Stimulated activated memory B cell treated with anti-CD40 and anti-IgM and Interleukin-4, amounts not matched to agents 10 μg/mL and 1 μg/mL and 100 μg/mL, for 72 hours (primary cell): ENCODE data around the gene KIAA0232.

Experiments
- ATAC-seq: fragments of 150-1000 bp; cut with Tn5 transposase; 2 replicates; pipeline ENCODE4 v1.10.0; 2021
- H3K27ac Mint-ChIP-seq: one replicate; pipeline ENCODE4 v1.8.0; 2022; ENCODE audit warnings: mild to moderate bottlenecking, mixed read lengths
- H3K27me3 Mint-ChIP-seq: one replicate; pipeline ENCODE4 v1.8.0; 2022; ENCODE audit warnings: mixed read lengths
- H3K36me3 Mint-ChIP-seq: one replicate; pipeline ENCODE4 v1.8.0; 2022; ENCODE audit warnings: mixed read lengths
- H3K4me1 Mint-ChIP-seq: one replicate; pipeline ENCODE4 v1.8.0; 2022; ENCODE audit warnings: mixed read lengths
- H3K4me3 Mint-ChIP-seq: one replicate; pipeline ENCODE4 v1.8.0; 2022; ENCODE audit warnings: mild to moderate bottlenecking, moderate library complexity, mixed read lengths
- H3K9me3 Mint-ChIP-seq: one replicate; pipeline ENCODE4 v1.8.0; 2022; ENCODE audit warnings: mixed read lengths

The KIAA0232 gene

GRCh38 chr4:6918338-6918737 lies 135.8 kb downstream of the KIAA0232 start:
- no peak for ATAC-seq

GRCh38 chr4:6920171-6920570 lies 137.6 kb downstream of the KIAA0232 start:
- peak overlapping the region; percentile 37 for H3K27ac Mint-ChIP-seq
- H3K4me3 Mint-ChIP-seq, result no peak overlapping the region
- ATAC-seq, result no peak
- H3K27me3 Mint-ChIP-seq, result no peaks in the 10 kb centered on the region
- peaks cover 28% of the 10 kb centered on the region for H3K36me3 Mint-ChIP-seq
- peaks cover 60% of the 10 kb centered on the region for H3K4me1 Mint-ChIP-seq
- H3K9me3 Mint-ChIP-seq, result no peaks in the 10 kb centered on the region

More at GRCh38 chr4:6918338-6918737, 135.8 kb downstream of the KIAA0232 start:
- no peaks in the 10 kb centered on the region for H3K27me3 Mint-ChIP-seq
- H3K36me3 Mint-ChIP-seq, result peaks cover 9% of the 10 kb centered on the region
- H3K4me1 Mint-ChIP-seq, result peaks cover 53% of the 10 kb centered on the region
- H3K4me3 Mint-ChIP-seq, result no peak overlapping the region
- no peaks in the 10 kb centered on the region for H3K9me3 Mint-ChIP-seq
- H3K27ac Mint-ChIP-seq, result peak overlapping the region; percentile 82

DNA sequence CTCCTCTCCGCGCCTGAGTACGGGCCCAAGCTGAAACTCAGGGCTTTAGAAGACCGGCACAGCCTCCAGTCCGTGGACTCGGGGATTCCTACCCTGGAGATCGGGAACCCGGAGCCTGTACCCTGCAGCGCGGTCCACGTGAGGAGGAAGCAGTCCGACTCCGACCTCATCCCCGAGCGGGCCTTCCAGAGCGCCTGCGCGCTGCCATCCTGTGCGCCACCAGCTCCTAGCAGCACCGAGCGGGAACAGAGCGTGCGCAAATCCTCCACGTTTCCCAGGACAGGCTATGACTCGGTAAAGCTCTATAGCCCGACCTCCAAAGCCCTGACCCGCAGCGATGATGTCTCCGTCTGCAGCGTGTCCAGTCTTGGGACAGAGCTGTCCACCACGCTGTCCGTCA lies 141.0 kb downstream of the KIAA0232 start:
- Mint-ChIP-seq H3K4me3 (no peak overlapping the region), H3K4me1 (peaks cover 55% of the 10 kb centered on the region), H3K36me3 (peaks cover 45% of the 10 kb centered on the region), H3K27ac (no peak overlapping the region), H3K9me3 (no peaks in the 10 kb centered on the region), H3K27me3 (no peaks in the 10 kb centered on the region)
- no peak for ATAC-seq

GRCh38 chr4:6924361-6924779 lies 141.8 kb downstream of the KIAA0232 start:
- Mint-ChIP-seq H3K4me3 (no peak overlapping the region), H3K27me3 (no peaks in the 10 kb centered on the region), H3K36me3 (peaks cover 50% of the 10 kb centered on the region), H3K4me1 (peaks cover 55% of the 10 kb centered on the region), H3K27ac (no peak overlapping the region), H3K9me3 (no peaks in the 10 kb centered on the region)
- ATAC-seq, result no peak

DNA sequence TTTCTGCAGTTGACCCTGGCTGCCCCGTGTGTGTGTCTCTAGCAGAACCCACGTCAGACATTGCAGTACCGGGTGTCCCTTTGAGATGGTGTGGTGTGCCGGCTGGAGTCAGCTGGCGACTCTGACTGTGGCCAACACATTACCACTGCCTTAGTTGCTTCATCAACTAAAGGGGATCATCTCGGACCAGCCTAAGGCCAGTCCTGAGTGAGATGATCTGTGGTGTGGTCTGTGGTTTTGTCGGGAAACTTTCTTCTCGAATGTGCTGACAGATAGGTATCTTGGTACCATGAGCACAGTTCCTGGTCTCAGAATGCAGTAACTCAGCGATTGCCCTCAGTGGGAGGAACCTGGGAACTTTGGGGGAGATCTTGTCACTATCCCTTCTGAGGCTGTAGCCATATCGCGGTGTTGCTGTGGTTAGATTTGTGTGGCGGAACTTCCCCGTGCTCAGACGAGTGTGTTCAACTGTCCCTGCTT lies 142.9 kb downstream of the KIAA0232 start:
- H3K27me3 Mint-ChIP-seq, result no peaks in the 10 kb centered on the region
- ATAC-seq, result peak; percentile 70
- H3K36me3 Mint-ChIP-seq, result peaks cover 57% of the 10 kb centered on the region
- peak overlapping the region; percentile 17 for H3K27ac Mint-ChIP-seq
- peaks cover 50% of the 10 kb centered on the region for H3K4me1 Mint-ChIP-seq
- no peak overlapping the region for H3K4me3 Mint-ChIP-seq
- H3K9me3 Mint-ChIP-seq, result no peaks in the 10 kb centered on the region

DNA sequence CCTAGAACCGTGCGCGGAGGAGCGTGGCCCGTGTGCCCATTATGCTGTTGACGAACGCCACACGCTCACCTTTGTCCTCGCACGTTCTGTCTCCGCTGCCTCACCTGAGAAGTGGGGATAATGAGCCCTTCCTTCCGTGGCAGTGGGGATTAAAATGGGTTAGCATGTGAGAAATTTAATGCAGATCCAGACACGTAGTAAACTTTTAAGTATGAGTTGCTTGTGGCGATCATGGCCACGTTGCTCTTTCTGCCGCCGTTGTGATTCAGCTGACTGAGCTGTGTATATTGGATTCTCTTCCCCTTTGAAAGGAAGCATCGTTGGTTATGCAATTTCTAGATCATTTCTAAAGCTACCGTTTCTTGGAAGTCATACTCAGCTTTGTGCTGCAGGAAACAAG lies 143.6 kb downstream of the KIAA0232 start:
- no peak for ATAC-seq
- peaks cover 57% of the 10 kb centered on the region for H3K36me3 Mint-ChIP-seq
- H3K27me3 Mint-ChIP-seq, result no peaks in the 10 kb centered on the region
- H3K9me3 Mint-ChIP-seq, result no peaks in the 10 kb centered on the region
- no peak overlapping the region for H3K4me3 Mint-ChIP-seq
- no peak overlapping the region for H3K27ac Mint-ChIP-seq
- H3K4me1 Mint-ChIP-seq, result peaks cover 49% of the 10 kb centered on the region

DNA sequence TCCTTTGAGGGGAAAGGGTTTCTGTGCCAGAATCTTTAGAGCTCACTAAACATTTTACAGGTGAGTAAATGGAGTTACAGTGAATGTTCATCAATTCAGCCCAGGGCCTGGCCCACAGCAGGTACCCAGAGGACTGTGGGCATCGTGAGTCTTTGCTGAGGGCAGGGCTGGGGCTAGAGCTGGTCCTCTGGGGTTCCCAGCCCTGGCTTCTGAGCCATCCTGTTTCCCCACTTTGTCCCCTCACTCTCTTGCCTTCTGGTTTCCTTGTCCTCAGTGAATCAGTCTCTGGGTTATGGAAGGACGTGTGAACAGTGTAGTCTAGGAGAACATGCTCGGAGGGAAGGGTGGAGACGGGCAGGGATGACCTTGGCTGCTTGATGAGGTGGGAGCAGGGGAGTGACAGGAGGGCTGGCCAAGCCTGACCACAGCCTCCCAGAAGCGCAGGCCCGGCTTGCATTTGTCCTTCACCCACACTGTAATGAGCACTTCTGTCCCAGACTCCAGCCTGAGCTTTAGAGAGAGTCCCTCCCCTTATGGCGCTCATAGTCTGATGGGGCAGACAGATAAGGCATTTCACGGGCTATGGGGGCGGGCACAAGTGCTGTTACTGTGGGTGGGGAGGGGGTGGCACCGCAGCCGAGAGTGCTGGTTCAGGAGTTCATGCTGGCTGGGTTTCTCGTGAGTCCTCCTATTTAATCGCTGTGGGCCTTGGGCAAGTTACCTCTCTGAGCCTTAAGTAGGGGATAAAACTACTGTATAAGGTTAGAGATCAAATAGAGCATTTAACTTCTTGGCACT lies 144.4 kb downstream of the KIAA0232 start:
- H3K4me1 Mint-ChIP-seq, result peaks cover 50% of the 10 kb centered on the region
- H3K9me3 Mint-ChIP-seq, result no peaks in the 10 kb centered on the region
- H3K27me3 Mint-ChIP-seq, result no peaks in the 10 kb centered on the region
- no peak for ATAC-seq
- H3K4me3 Mint-ChIP-seq, result no peak overlapping the region
- H3K27ac Mint-ChIP-seq, result no peak overlapping the region
- peaks cover 60% of the 10 kb centered on the region for H3K36me3 Mint-ChIP-seq

DNA sequence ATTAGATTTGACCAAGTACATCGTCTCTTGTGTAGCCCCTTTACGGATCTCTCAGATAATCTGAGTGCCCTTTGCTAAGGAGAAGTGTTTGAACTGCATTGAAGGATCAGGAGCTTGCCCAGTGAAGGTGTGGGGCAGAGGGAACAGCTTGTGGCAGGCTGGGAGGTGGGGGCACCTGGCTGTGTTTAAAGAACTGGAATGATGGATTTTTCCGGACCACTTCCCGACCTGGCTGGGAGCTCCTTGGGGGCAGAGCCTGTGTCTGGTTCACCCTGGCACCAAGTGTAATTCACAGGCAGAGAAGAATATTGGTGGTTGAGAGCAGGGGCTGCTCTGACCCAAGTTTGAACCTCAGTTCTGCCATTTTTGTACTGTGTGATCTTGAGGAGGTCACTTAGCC lies 145.6 kb downstream of the KIAA0232 start:
- Mint-ChIP-seq H3K36me3 (peaks cover 61% of the 10 kb centered on the region), H3K27me3 (no peaks in the 10 kb centered on the region)

GRCh38 chr4:6929339-6929811 lies 146.8 kb downstream of the KIAA0232 start:
- ATAC-seq, result no peak
- Mint-ChIP-seq H3K36me3 (peaks cover 62% of the 10 kb centered on the region), H3K9me3 (peaks cover 5% of the 10 kb centered on the region), H3K4me3 (no peak overlapping the region), H3K27ac (no peak overlapping the region), H3K27me3 (no peaks in the 10 kb centered on the region), H3K4me1 (peaks cover 61% of the 10 kb centered on the region)

More for the DNA sequence above, 145.6 kb downstream of the KIAA0232 start:
- Mint-ChIP-seq H3K27ac (no peak overlapping the region), H3K4me1 (peaks cover 50% of the 10 kb centered on the region), H3K4me3 (no peak overlapping the region), H3K9me3 (no peaks in the 10 kb centered on the region)
- ATAC-seq, result no peak

DNA sequence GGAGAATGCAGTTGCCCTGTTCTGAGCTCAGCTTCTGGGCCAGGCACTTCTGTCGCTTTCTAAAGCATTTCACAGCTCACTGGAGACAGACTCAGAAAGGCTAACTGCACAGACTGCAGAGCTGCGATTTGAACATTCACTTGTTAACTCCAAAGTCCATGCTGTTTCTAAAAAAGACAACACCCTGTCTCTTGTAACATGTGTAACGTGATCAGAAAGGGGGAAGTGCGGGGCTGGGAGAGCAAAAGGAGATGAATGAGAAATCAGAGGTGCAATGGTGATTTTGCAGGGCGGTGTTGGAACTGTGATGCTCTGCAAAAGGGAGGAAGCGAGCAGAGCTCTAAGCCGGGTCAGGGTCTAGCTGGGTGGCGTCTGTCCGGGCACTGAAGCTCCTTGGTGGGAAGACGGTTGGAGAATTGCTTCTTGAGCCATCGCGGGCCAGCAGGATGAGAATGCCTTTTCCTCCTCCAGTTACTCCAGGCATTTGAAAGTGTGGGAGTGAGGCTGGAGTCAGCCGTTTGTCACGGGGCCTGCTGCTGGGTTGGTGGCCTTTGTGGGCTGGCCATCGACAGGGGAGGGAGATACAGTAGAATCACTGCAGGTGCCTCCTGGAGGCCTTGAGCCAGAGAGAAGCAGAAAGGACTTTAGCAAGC lies 147.4 kb downstream of the KIAA0232 start:
- Mint-ChIP-seq H3K4me3 (no peak overlapping the region), H3K4me1 (peaks cover 61% of the 10 kb centered on the region)

DNA sequence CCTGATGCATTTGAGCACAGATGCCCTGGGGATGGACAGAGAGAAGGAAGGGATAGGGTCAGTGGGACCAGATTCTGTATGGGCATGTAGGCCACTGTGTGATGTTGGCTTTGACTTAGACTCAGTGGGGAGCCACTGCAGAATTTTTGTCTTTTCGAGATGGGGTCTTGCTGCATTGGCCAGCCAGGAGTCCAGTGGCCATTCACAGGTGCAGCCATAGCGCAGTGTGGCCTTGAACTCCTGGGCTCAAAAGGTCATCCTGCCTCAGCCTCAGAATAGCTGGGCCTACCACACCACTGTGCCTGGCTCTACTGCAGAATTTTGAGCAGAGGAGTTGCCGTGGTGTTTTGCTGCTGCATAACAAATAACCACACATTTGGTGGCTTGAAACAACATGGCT lies 149.9 kb downstream of the KIAA0232 start:
- Mint-ChIP-seq H3K36me3 (peaks cover 58% of the 10 kb centered on the region), H3K27me3 (no peaks in the 10 kb centered on the region), H3K9me3 (peaks cover 7% of the 10 kb centered on the region), H3K4me3 (no peak overlapping the region), H3K4me1 (peaks cover 54% of the 10 kb centered on the region), H3K27ac (peak overlapping the region; percentile 17)
- no peak for ATAC-seq

More for the DNA sequence above, 147.4 kb downstream of the KIAA0232 start:
- H3K9me3 Mint-ChIP-seq, result peaks cover 5% of the 10 kb centered on the region
- ATAC-seq, result no peak
- H3K27me3 Mint-ChIP-seq, result no peaks in the 10 kb centered on the region
- no peak overlapping the region for H3K27ac Mint-ChIP-seq
- peaks cover 58% of the 10 kb centered on the region for H3K36me3 Mint-ChIP-seq

- H3K27ac Mint-ChIP-seq, result no peak overlapping the region
- ATAC-seq, result no peak
- peaks cover 60% of the 10 kb centered on the region for H3K36me3 Mint-ChIP-seq
- H3K27me3 Mint-ChIP-seq, result no peaks in the 10 kb centered on the region
- H3K9me3 Mint-ChIP-seq, result peaks cover 7% of the 10 kb centered on the region
- H3K4me3 Mint-ChIP-seq, result no peak overlapping the region
- H3K4me1 Mint-ChIP-seq, result peaks cover 54% of the 10 kb centered on the region
Observed at GRCh38 chr4:6932918-6933317, 150.4 kb downstream of the KIAA0232 start.
